AG10803 (cell line): ENCODE measurements around the gene DAGLA.
"Not testable (repeated sequence)": the region's sequence is repeated elsewhere in the genome, so short reads cannot be mapped to it uniquely, and the experiment has no call there.

ENCODE experiments used
- DNase-seq: peaks from one replicate; pipeline ENCODE4 v3.0.0; 2010; ENCODE audit warnings: low read depth
- H3K4me3 ChIP-seq: 2 replicates; pipeline ENCODE4 v1.5.1; 2011; ENCODE audit warnings: mild to moderate bottlenecking, low read length, control low read depth
- TF ChIP-seq, protein P1 (sequence below): conservative IDR thresholded peaks from 2 replicates; pipeline ENCODE4 v1.5.1; 2011; ENCODE audit warnings: mild to moderate bottlenecking, low read length, control low read depth, inconsistent platforms

The DAGLA gene

DNA sequence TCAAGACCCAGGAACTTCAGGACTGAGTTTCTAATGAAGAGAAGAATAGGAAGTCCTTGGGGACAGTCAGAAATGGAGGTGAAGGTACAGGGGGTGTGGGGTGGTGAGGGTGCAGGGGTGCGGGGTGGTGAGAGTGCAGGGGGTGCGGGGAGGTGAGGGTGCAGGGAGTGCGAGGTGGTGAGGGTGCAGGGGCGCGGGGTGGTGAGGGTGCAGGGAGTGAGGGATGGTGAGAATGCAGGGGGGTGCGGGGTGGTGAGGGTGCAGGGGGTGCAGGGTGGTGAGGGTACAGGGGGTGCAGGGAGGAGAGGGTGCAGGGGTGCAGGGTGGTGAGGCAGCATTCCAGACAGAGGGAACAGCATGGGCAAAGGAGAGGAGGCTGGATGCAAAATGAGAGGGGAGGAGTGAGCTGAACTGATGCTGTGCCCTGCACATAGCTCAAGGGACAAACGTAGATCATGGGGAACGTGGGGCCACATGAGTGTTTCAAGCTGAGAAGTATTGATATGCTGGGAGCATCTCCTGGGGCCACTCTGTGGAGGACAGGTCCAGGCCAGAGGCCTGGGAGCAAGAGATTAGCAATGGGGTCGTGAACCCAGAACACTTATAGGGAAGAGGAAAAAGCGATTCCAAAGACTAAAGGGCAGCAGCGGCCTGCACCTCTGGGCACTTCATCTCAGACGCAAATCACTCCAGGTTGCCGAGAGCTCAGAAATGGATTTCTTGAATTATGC lies 23.7 kb upstream of the DAGLA start:
- TF ChIP-seq, protein P1, sequence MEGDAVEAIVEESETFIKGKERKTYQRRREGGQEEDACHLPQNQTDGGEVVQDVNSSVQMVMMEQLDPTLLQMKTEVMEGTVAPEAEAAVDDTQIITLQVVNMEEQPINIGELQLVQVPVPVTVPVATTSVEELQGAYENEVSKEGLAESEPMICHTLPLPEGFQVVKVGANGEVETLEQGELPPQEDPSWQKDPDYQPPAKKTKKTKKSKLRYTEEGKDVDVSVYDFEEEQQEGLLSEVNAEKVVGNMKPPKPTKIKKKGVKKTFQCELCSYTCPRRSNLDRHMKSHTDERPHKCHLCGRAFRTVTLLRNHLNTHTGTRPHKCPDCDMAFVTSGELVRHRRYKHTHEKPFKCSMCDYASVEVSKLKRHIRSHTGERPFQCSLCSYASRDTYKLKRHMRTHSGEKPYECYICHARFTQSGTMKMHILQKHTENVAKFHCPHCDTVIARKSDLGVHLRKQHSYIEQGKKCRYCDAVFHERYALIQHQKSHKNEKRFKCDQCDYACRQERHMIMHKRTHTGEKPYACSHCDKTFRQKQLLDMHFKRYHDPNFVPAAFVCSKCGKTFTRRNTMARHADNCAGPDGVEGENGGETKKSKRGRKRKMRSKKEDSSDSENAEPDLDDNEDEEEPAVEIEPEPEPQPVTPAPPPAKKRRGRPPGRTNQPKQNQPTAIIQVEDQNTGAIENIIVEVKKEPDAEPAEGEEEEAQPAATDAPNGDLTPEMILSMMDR: no peak
- no peak for DNase-seq

DNA sequence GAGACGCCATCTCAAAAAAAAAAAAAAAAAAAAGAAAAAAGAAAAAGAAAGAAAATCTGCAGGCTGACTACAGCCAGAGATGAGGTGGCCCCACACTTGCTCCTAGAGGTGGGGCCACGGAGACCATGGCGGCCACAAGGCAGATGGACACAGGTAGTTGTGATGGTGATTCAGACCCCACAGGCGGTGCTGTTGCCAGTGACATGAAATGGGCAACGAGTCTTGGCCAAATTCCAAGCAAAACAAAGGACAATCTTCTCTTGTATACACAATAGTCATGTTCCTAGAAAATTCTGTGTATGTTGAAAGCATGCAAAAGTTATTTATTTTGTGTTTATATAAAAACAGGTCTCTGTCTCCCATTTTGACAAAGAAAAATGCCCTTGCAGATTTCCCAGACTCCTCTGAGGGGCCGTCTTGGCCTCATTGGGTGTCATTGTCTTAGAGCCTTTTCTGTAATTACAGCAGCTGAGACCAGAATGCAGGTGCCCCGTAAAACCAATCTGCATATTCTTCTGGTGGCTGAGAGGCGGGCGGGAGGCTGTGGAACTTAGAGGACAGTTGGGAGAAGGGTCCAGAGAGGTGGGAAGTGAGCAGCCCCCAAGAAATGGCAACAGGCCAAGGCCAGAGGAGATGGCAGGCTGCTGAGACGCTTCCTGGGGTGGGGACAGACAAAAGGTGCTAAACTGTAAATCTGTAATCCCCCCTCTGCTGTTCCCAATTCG lies 22.5 kb upstream of the DAGLA start:
- DNase-seq: no peak
- no peak overlapping the region for H3K4me3 ChIP-seq
- TF ChIP-seq, protein P1: no peak

More for the DNA sequence above, 23.7 kb upstream of the DAGLA start:
- H3K4me3 ChIP-seq: no peak overlapping the region

DNA sequence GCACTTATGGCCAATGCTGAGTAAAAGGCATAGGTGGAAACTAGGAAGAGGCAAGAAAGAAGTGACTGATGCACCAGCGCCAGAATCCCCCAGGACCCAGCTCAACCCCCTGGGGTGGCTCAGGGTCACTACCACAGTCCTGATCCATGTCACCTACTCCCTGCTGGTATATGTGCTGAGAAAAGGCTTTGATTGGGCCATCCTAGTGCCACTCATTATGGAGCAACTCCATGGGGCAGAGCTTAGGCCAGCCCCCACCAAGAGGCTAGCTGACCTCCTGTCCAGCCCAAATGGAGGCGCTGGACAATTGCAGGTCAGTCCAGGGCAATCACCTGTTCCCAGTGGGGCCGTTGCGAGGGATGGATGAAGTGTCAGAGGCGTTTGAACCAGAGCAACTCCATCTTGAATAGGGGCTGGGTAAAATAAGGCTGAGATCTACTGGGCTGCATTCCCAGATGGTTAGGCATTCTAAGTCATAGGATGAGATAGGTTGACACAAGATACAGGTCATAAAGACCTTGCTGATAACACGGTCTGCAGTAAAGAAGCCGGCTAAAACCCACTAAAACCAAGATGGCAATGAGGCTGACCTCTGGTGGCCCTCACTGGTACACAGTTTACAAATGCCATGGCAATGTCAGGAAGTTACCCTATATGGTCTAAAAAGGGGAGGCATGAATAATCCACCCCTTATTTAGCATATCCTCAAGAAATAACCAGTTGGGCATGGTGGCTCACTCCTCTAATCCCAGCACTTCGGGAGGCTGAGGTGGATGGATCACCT lies 20.6 kb upstream of the DAGLA start:
- TF ChIP-seq, protein P1: no peak

DNA sequence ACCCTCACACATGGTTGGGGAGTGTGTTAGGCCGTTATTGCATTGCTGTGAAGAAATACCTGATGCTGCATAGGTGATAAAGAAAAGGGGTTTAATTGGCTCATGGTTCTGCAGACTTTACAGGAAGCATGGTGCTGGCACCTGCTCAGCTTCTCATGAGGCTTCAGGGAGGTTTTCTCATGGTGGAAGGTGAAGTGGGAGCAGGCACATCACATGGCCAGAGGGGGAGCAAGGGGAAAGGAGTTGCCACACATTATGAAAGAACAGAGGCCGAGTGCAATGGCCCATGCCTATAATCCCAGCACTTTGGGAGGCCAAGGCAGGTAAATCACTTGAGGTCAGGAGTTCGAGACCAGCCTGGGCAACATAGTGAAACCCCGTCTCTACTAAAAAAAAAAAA lies 19.2 kb upstream of the DAGLA start:
- H3K4me3 ChIP-seq, DNase-seq: not testable (repeated sequence)

More for the DNA sequence above, 20.6 kb upstream of the DAGLA start:
- no peak overlapping the region for H3K4me3 ChIP-seq
- no peak for DNase-seq

DNA sequence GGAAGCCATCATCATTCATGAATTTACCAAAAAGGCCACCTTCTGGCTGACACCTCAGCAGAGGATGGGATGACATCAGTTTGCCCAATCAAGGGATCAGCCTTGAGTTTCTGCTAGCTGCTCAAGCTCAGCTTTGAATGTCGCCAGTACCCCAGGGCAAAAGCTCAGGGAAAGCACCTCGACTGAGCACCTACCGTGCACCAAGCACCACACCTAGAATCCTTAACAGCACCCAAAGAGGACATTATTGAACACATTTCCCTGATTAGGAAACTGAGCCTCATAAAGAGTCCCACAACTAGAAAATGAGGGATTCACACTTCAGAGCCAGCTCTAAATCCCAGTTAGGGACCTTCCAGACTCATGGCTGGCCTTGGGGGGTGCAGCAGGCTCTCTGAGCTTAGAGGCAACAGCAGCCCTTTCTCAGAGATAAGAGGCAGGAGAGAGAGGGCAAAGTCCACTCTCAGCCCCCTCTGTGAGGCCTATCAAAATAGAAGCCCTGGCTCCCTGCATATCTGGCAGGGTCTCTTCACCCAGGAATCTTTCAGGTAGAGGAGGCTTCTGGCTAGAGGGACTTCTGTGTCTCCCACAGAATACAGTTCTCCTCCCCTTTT lies 13.4 kb upstream of the DAGLA start:
- no peak overlapping the region for H3K4me3 ChIP-seq
- DNase-seq: no peak
- TF ChIP-seq, protein P1: no peak

DNA sequence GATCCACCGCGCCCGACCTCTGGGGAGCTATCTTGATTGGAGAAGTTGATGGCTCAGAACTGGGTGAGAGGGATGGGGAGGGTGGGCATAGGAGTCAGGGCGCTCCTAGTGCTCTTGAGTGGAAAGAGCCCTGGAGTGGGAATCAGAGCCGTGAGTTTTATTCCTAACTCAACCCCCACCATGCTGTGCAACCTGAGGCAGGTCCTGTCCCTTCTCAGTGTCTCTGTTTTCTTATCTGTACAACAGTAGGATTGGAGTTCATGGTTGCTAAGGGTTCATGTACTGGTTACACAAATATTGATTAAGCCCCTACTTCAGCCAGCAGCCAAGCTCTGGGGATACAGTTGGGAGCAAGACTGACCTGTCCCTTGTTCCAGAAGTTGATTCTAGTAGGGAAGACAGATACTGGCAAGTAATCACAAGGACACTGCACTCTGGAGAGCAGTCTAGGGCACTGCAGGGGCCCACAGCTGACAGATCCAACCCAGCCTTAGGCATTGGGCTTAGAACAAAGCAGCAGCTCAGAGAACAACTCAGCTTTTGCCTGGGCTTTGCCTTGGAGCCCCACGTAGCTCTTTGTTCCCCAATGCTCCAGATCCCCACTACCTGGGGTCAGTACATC lies 12.4 kb upstream of the DAGLA start:
- TF ChIP-seq, protein P1: no peak
- no peak for DNase-seq
- H3K4me3 ChIP-seq: no peak overlapping the region

DNA sequence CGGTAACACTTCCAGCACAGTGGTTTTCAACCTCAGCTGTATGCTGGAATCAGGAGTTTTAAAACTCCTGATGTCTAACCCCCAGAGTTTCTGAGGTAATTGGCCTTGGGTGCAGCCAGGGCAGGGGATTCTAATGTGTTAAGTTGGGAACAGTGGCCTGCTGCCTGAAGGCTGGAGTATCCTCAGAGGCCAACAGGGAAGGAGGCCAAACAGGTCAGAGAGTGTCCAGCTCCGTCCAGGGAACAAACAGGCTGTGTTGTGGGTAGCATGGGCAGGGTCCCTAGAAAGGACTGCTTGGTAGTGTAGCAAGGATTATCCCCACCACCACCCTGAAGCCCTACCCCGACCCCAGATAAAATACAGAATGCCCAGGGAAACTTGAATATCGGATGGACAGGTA lies 10.8 kb upstream of the DAGLA start:
- TF ChIP-seq, protein P1: no peak
- H3K4me3 ChIP-seq: no peak overlapping the region
- DNase-seq: no peak
